NCI-H774 (cell line): ENCODE results near the gene FOXF1.

ENCODE experiments used
- DNase-seq: peaks from one replicate; lab custom pipeline; 2025; lab: John Stamatoyannopoulos, UW

FOXF1 gene

DNA sequence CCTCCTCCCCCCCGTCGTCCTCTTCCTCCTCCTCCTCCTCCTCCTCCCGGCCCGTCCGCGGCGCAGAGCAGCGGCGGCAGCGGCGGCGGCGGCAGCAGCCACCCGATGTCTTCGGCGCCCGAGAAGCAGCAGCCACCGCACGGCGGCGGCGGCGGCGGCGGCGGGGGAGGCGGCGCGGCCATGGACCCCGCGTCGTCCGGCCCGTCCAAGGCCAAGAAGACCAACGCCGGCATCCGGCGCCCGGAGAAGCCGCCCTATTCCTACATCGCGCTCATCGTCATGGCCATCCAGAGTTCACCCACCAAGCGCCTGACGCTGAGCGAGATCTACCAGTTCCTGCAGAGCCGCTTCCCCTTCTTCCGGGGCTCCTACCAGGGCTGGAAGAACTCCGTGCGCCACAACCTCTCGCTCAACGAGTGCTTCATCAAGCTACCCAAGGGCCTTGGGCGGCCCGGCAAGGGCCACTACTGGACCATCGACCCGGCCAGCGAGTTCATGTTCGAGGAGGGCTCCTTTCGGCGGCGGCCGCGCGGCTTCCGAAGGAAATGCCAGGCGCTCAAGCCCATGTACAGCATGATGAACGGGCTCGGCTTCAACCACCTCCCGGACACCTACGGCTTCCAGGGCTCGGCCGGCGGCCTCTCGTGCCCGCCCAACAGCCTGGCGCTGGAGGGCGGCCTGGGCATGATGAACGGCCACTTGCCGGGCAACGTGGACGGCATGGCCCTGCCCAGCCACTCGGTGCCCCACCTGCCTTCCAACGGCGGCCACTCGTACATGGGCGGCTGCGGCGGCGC is at the start of gene FOXF1:
FOXF1 (plus strand) TSS at position 63 of the 797 bp plus-strand sequence; CDS start at position 106, 43 bp downstream.
- DNase-seq: no peak

DNA sequence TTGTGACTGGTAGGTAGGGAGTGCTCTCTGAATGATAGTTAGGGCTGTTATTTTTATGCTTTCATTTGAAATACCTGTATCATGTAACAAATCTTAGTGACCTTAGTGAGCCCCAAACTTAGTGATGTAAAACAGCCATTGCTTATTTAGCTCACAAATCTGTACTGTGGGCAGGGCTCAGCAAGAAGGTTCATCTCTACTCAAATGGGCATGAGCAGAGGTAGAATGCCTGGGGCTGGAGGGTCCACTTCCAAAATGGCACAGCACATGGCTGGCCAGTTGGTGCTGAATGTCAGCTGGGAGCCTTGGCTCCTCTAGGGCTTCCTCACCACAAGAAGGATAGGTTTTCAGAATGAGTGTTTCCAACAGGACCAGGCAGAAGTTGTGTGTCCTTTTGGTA is 49.3 kb upstream of the FOXF1 start:
- no peak for DNase-seq

DNA sequence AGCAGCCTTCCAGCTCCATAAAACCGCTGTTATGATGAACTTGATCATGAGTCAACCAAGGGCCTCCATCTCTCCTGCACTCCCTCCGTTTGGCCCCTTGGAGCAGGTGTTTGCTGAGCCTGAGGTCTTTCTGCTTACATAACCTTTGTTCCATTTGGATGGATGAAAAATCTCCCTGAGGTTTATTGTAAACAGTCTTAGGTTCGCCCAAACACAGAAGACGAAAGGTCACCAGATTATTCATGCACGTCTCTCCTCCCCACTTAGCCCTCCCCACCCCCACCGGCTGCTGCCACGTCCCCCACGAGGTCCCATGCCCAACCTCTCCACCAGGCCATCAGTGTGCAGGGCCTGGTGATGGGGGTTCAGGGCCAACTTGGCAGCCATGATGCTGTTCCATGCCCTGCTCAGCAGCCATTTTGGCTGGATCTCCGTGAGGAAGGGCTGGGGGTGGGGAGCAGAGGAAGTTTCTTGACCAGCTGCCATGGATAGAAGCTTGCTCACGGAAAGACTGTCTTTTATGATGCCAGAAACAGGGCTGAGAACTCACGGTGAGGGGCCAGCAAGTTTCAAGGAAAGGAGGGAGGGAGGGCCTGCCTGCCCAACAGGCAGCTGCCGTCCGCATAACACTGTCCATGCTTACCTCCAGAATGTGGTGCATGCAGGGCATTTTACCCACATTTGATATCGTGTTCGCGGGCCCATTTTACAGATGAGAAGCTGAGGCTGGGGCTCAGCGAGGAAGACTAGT is 47.8 kb upstream of the FOXF1 start:
- DNase-seq: no peak

DNA sequence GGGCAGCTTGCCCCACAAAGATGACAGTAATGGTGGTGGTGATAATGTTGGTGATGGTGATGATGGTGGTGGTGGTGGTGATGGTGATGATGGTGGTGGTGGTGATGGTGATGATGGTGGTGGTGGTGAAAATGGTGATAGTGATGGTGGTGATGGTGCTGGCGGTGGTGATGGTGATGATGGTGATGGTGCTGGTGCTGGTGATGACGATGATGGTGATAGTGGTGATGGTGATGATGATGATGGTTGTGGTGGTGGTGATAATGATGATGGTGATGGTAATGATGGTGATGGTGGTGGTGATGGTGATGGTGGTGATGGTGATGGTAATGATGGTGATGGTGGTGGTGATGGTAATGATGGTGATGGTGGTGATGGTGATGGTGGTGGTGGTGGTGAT is 46.3 kb upstream of the FOXF1 start:
- no peak for DNase-seq

DNA sequence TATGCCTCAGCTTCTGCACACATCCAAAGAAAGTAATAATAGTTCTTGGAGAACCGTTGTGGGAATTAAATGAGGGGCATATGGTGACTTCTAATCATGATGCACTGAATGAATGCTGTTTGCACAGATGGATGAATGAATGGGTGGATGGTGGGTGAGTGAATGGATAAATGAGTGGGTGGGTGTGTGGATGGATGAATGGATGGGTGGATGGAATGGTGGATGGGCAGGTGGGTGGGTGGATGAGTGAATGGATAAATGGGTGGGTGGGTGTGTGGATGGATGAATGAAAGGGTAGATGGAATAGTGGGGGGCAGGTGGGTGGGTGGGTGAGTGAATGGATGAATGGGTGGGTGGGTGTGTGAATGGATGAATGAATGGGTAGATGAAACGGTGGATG is 44.9 kb upstream of the FOXF1 start:
- DNase-seq: no peak

DNA sequence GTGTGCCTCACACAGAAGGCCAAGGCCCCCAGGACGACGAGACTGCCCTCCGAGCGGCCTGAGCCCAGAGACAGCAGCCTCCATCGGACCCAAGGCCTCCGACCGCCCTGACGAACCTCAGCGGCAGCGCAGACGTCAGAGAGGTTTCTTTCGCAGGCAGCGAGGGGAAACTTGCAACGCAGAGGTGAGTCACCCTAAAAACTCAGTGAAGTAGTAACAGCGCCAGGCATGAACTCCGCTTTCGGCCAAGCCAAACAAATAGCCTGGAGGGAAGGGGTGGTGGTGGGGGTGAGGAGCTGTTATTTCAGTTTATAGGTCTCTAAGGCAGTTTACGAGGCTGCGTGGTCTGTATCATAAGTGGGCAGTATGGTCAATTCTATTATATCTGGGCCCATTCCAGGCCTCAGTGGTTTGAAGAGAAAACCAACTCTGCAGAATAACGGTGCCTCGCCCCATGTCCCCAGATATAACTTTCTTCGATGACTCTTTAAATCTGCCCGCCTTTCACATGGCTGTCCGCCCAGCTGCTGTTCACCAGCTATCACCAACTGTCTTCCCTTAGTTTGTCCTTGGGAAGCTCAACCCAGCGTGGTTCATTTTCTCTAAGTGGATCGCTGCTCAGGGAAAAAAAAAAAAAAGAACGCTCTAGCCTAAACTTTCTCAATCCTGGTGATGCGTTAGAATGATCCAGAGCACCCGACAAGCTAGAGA is 43.5 kb upstream of the FOXF1 start:
- DNase-seq: no peak

DNA sequence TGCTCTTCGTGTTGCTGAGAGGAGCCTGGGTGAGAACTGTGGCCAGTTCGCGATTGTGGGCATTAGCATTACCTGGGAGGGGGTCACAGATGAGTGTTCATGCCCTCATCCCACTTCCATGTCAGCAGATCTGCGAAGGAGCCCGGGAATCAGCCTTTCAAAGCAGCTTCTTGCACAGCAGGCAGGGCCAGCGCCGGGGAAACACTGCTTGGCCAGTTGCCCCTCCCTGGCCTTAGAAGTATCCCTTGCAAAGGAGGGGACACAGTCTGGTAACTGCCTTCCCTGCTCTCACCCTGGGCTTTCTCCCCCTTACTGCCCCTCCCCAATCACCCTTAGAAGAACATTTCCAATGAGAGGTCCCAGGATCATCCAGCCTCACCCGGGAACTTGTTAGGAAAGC is 42.8 kb upstream of the FOXF1 start:
- DNase-seq: no peak

DNA sequence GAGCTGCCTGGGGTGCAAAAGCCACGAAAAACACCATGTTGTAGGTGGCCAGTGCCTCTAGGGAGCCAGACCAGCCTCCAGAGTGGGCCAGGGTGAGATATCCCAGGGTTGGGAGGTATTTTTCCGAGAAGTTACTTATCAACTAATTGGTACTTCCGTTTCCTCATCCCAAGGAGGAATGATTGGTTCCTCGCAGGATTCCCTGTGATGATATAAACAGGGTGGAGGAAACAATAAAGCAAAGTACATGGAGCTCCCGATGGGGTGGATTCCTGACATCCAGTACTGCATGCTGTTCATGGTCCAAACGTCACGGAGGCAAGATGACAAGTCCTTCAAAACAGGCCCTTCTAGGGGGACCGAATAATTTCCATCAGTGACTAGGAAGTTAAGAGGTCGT is 39.4 kb upstream of the FOXF1 start:
- no peak for DNase-seq

DNA sequence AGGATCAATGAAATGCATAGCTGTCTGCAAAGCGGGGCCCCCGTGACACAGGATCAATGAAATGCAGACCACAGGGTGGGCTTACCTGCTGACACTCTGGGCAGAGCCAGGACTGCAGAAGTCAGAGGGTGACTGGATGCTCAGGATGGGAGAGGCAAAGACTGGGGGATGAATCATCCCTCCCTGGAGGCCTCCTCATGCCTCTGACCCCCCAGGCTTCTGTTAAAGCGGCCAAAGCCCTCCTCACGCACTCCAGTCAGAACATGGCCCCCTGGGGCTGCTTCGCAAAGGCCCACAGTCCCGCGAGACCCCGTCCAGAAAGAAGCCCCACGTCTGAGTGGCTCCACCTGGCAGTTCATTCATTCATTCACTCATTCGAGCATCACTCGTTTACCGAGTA is 38.4 kb upstream of the FOXF1 start:
- DNase-seq: no peak

DNA sequence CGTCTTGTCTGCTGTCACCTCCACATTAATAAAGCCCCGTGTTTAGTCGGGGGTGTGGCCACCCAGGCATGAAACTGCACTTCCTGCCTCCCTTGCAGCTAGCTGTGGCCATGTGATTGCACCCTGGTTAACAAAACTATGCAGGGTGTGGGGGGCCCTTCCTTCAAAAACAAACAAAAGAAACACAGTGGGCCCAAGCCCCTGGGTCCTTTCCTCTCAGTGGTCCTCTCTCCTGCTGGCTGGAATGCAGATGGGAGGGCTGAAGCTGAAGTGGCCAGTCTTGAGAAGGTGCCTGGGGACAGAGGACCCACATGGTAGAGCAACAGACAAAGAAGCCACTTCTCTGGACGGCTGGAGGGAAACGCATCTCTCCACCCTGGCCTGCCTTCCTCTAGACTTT is 38.0 kb upstream of the FOXF1 start:
- DNase-seq: no peak

DNA sequence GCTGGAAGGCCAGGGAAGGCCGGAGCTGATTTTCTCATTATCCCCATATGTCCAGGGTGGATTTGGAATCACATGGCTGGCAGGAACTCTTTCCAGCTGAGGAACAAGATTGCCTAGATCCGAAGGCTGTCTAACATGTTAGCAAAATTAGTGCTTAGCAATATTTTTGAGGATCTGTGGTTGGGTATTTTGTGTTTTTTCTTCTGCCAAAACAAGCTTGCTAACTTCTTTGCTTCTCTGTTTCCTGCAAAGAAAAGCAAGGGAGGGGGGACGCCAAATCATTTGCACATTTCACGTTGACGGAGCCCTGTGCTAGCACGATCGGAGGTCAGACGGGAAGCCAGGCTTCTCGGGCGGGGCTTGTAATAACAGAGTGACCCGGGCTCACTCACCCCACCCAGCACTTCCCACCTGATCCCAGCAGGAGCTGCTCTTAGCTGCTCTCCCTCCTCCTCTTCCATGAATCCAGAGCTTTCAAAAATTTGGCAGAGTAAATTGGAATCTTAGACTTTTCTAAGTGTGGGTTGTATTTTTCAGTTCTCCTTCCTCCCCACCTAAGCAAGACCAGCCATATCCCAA is 33.3 kb upstream of the FOXF1 start:
- no peak for DNase-seq

DNA sequence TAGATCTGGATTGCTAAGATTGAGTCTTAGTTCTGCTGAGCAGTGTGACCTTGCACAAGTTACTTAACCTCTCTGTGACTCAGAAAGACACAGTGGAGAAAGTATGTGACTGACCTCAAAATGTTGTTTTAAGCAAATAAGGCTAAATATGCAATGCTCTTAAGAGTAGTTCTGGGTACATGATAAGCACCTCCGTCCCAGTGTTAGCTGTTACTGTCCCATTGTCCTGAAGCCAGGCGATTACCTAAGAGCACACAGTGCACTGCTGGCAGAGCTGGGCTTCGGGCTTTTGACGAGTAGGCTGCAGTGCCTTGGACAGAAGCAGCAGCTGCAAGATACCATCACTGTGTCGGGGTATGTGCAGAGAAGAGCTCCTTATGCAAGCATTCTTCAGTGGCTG is 32.7 kb upstream of the FOXF1 start:
- DNase-seq: no peak

DNA sequence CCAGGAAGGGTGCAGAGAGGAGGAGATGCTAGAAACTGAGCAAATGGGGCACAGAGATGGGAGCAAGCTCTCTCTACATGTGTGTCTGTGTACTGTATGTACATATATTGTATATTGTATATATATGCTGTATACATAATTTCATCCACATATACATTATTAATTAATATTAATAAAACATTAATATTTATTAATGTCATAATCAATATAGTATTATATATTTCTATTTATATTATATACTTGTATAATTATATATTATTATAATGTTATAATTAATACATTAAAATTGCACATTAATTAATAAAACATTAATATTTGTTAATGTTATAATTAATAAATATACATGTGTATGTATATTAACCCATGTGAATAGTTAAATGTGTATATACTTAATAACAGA is 31.5 kb upstream of the FOXF1 start:
- DNase-seq: no peak

DNA sequence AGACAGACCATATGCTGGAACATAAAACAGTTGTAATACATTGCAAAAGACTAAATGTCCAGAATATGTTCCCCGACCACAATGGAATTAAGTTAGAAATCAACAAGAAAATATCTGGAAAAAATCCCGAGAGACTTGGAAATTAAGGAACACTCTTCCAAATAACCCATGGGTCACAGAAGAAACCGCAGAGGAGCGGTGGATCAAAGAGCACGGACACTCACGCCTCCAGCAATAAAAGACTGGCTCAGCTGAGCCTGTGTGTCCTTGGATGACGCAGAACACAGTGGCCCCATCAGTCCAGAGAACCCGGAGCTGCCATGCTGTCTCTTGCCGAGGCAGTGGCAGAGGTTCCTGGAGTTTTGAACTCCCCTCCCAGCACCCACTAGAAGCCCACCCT is 30.9 kb upstream of the FOXF1 start:
- DNase-seq: no peak

DNA sequence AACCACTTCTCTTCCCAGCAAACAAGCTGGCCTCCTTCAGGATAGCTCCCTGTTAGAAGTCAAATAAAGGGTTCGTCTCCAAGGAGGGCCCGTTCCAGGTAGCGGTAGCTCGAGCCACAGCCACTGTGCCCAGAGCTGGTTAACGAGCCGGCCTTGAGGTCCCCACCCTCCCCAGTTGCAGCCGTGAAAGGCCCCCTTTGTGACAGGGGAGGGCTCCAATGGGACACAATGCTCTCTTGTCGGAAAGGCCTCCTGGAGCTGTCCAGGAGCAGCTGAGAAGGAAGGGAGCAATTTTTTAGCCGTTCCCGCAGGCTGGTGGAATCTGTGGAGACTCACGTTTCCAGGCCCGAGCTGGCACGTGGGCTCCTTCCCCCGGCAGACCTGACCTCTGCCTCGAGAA is 29.9 kb upstream of the FOXF1 start:
- no peak for DNase-seq

DNA sequence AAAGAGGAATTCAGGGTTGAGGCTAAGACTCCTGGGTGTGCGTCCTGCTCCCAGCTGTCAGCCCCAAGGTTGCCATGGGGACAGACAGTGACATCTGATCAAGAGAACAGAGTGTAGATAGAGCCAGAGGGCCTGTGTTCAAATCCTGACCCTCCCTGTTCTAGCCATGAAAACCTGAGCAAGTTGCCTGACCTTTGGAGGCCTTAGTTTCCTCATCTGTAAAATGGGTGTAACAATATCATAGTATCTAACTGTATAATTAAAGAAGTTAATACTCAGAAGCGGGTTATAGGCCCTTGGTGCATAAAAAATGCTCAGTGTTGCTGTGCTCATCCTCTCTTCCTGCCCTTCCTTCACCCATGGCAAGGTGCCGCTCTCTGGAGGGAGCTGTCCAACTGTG is 28.7 kb upstream of the FOXF1 start:
- DNase-seq: no peak

DNA sequence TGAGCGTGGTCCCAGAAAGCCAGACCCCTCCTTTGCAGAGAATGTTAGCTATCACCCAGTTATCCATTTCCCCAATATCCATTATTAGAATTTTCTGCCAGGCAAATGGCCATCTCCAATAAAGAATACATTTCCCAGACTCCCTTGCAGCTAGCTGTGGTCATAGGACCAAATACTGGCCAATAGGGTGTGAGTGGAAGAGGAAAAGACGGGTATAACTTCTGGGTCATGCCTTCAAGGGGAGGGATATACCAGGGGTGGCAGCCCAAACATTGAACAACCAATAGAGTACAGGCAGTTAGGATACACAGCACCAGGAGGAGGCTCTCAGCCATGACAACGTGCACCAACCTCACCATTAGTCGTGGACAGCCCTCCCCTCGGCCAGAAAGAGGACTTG is 26.1 kb upstream of the FOXF1 start:
- no peak for DNase-seq

DNA sequence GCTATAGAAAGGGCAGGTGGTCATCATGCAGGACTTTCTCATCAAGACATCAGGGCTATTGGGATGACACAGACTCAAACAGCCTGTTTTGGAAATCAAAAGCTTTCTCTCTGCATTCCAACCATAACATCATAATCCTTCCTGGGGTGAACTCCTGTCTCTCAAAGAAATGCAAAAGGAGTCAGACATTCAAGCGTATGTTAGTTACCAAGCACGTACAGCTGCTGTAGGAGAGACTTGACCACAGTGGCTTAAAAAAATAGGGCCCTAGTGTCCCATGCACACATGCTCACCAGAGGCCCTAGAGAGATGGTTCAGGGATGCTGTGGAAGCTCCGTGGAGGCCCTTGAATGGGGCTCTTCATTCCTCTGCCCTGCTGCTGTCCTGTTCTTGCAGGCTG is 24.6 kb upstream of the FOXF1 start:
- no peak for DNase-seq

DNA sequence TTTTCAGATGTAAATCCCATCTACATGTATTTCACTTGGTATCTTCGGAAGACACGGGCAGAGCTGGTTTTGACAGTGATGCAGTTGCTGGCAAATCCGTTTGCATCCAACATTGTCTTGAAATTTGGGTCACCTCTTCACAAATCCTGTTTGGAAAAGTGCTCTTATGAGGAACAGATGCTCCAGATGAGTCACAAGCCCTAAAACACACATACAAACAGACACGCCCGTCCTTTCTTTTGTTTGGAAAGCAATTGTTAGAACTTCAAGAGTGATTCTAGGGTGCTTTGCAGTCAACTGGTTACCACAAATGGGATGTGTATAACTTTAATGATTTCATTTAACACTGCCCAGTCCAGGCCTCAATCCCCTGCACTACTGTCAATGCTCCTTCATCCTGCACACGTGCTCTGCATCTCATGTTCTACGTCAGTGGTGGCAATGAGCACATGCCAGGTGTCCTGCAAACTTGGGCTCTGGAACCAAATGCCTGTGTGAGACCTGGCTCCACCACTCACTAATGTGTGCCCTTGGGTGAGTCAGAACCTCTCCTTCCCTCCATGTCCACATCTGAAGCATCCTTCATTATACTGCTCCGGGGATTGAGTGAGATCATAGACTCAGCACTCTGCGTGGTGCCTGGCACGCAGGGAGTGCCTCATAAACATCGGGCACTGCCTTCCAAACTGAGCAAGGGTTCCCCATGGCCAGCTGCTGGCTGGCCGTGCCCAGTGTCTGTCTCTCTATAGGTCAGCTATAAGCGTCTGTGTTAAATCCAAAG is 19.3 kb upstream of the FOXF1 start:
- no peak for DNase-seq

DNA sequence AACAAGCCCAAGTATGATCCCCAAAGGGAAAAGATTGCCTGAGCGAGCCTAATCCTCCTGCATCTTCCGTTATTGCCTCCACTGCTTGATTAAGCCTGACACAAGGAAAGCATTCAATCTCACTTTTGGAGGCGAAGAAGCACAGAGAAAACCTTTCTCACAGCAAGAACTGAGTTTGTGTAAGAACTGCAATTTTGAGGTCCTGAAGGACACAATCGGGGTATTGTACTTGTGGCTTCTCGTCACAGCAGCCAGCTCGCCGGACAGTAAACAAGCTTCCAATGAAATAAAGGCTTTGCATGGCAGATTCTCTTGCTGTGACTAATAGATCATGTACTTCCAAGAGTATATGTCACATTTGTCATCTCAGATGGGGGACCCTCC is 18.7 kb upstream of the FOXF1 start:
- no peak for DNase-seq

DNA sequence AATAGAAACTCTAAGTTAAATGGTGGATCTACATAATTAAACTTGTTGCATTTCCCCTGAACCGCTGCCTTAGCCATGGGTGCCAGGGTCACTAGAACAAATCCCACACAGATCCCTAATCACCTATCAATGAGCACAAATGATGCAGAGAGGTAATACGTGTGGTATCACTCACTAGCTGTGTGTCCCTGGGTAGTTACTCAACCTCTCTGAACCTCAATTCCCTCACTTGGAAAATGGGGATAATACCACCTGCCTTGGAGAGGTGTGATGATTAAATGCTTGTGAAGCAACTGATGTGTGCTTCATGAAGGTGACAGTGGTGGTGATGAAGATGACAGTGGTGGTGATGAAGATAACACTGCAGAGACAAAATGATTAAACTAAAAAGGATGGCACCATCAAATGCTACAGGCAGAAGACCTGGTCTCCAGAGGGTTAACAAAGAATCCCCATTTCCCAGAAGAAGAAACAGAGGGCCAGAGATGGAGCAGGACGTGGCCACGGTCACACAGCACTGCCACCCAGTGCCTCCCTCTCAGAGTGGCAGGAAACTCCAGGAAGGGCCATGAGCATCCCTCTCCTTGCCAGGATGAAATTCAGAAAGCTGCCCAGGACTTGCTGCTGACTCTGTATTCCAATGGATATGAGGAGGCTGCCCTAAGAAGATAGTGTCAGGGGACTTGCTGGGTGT is 17.9 kb upstream of the FOXF1 start:
- DNase-seq: no peak
